ENCODE data around the gene SDK2.

Gene SDK2

GRCh38 chr17:73591296-73592078 lies 52.8 kb downstream of the SDK2 start:
- no peak for TF ChIP-seq CTCF (conservative IDR thresholded peaks at IDR 0.05; ENCODE audit: low read depth, low read length)
- DNase-seq (ENCODE audit: low read depth) = no peak
- no peak overlapping the region for H3K4me3 ChIP-seq (ENCODE audit: low read length)

- DNase-seq (ENCODE audit: low read depth) = no peak
- H3K4me3 ChIP-seq (ENCODE audit: low read length) = no peak overlapping the region
- TF ChIP-seq CTCF (conservative IDR thresholded peaks at IDR 0.05; ENCODE audit: low read depth, low read length) = no peak
Observed at GRCh38 chr17:73589363-73589980, 54.8 kb downstream of the SDK2 start.

GRCh38 chr17:73588891-73589290 lies 55.4 kb downstream of the SDK2 start:
- no peak for DNase-seq (ENCODE audit: low read depth)
- no peak for TF ChIP-seq CTCF (conservative IDR thresholded peaks at IDR 0.05; ENCODE audit: low read depth, low read length)
- H3K4me3 ChIP-seq (ENCODE audit: low read length) = no peak overlapping the region

GRCh38 chr17:73588301-73588846 lies 55.9 kb downstream of the SDK2 start:
- no peak for TF ChIP-seq CTCF (conservative IDR thresholded peaks at IDR 0.05; ENCODE audit: low read depth, low read length)
- no peak for DNase-seq (ENCODE audit: low read depth)
- no peak overlapping the region for H3K4me3 ChIP-seq (ENCODE audit: low read length)

- no peak overlapping the region for H3K4me3 ChIP-seq (ENCODE audit: low read length)
- DNase-seq (ENCODE audit: low read depth) = no peak
- TF ChIP-seq CTCF (conservative IDR thresholded peaks at IDR 0.05; ENCODE audit: low read depth, low read length) = no peak
Observed at GRCh38 chr17:73586921-73587602, 57.2 kb downstream of the SDK2 start.

GRCh38 chr17:73586275-73586832 lies 57.9 kb downstream of the SDK2 start:
- no peak for TF ChIP-seq CTCF (conservative IDR thresholded peaks at IDR 0.05; ENCODE audit: low read depth, low read length)
- no peak for DNase-seq (ENCODE audit: low read depth)
- no peak overlapping the region for H3K4me3 ChIP-seq (ENCODE audit: low read length)
